A549 (cell line): ENCODE results near the gene AP4E1.

Experiments used
- CEBPB ChIP-seq, 2 experiments: fragments of >200 bp in 1 of 2; sonication (Bioruptor Twin) in 1 of 2; formaldehyde crosslinking in 1 of 2; IDR thresholded peaks; 2 replicates each; pipeline ENCODE4 v1.6.1; 2012 to 2016
- CTCF ChIP-seq: fragments of >200 bp; sonication (Bioruptor Twin); formaldehyde crosslinking; IDR thresholded peaks from 3 replicates; pipeline ENCODE4 v1.5.1; 2016
- EP300 ChIP-seq, 2 experiments: fragments of >200 bp; sonication (Bioruptor Twin); formaldehyde crosslinking; IDR thresholded peaks; 2 replicates in 1 of 2; 3 replicates in 1 of 2; pipeline ENCODE4 v1.6.1; 2016 to 2017
- HMGXB4 ChIP-seq: fragments of 250-450 bp; sonication (Bioruptor Pico); IDR thresholded peaks from 2 replicates; pipeline ENCODE4 v1.5.0; 2021; ENCODE audit warnings: mild to moderate bottlenecking, moderate library complexity, borderline replicate concordance
- JUN ChIP-seq, 2 experiments: fragments of >200 bp; sonication (Bioruptor Twin); formaldehyde crosslinking; IDR thresholded peaks; 2 replicates in 1 of 2; 3 replicates in 1 of 2; pipeline ENCODE4 v1.6.1; 2016 to 2017
- MAFK ChIP-seq: fragments of 450-650 bp; IDR thresholded peaks from 2 replicates; pipeline ENCODE4 v1.6.1; 2014; ENCODE audit not compliant: partially characterized antibody
- NR3C1 ChIP-seq: fragments of >200 bp; sonication (Bioruptor Twin); formaldehyde crosslinking; IDR thresholded peaks from 3 replicates; pipeline ENCODE4 v1.6.1; 2017
- POLR2A ChIP-seq: IDR thresholded peaks from 2 replicates; pipeline ENCODE4 v1.6.1; 2012; ENCODE audit warnings: mild to moderate bottlenecking, low read length
- RAD21 ChIP-seq, 2 experiments: fragments of >200 bp in 1 of 2; sonication (Bioruptor Twin) in 1 of 2; formaldehyde crosslinking in 1 of 2; IDR thresholded peaks in 1 of 2; conservative IDR thresholded peaks in 1 of 2; 2 replicates in 1 of 2; 3 replicates in 1 of 2; pipeline ENCODE4 v1.6.1; 2012 to 2018; ENCODE audit warnings: inconsistent platforms in 1 of 2
- RARB ChIP-seq: fragments of 250-450 bp; sonication (Bioruptor Pico); IDR thresholded peaks from 2 replicates; pipeline ENCODE4 v1.8.0; 2021; ENCODE audit warnings: mild to moderate bottlenecking, moderate library complexity
- RFX5 ChIP-seq: fragments of 450-650 bp; IDR thresholded peaks from 2 replicates; pipeline ENCODE4 v1.7.1; 2014; ENCODE audit warnings: antibody characterized with exemption, mild to moderate bottlenecking, moderate library complexity
- RNF2 ChIP-seq: fragments of 200-600 bp; sonication (generic); IDR thresholded peaks from 2 replicates; pipeline ENCODE4 v1.6.1; 2016; ENCODE audit warnings: low read depth, mild to moderate bottlenecking, antibody characterized with exemption, moderate library complexity, borderline replicate concordance
- USF2 ChIP-seq: fragments of 450-650 bp; IDR thresholded peaks from 2 replicates; pipeline ENCODE4 v1.6.1; 2014; ENCODE audit warnings: antibody characterized with exemption

- TF ChIP-seq HMGXB4 (CRISPR knock-in tag), result no peak
- no peak for TF ChIP-seq EP300 (IDR thresholded peaks at IDR 0.05)
- TF ChIP-seq RNF2, result no peak
- no peak for TF ChIP-seq CTCF
- TF ChIP-seq JUN (IDR thresholded peaks at IDR 0.05), result no peak
- TF ChIP-seq CEBPB (IDR thresholded peaks at IDR 0.05), result no peak
- no peak for TF ChIP-seq POLR2A
- no peak for TF ChIP-seq RAD21 (conservative IDR thresholded peaks at IDR 0.05 in 1 of 2, IDR thresholded peaks at IDR 0.05 in 1 of 2)
- TF ChIP-seq RFX5, result no peak
- no peak for TF ChIP-seq USF2
- TF ChIP-seq MAFK, result no peak
- no peak for TF ChIP-seq NR3C1
- TF ChIP-seq RARB (CRISPR knock-in tag), result no peak
Observed at GRCh38 chr15:50916400-50916799, 7.9 kb downstream of the AP4E1 start.
